ENCODE results near the gene DYSF. TPM values are rescaled to one million over a fixed set of nuclear protein-coding genes. Genes with fewer than 3 reads are reported as not detected.

Gene DYSF
- total RNA-seq, 1 donor from 2014 or later = 42.8 TPM

DNA sequence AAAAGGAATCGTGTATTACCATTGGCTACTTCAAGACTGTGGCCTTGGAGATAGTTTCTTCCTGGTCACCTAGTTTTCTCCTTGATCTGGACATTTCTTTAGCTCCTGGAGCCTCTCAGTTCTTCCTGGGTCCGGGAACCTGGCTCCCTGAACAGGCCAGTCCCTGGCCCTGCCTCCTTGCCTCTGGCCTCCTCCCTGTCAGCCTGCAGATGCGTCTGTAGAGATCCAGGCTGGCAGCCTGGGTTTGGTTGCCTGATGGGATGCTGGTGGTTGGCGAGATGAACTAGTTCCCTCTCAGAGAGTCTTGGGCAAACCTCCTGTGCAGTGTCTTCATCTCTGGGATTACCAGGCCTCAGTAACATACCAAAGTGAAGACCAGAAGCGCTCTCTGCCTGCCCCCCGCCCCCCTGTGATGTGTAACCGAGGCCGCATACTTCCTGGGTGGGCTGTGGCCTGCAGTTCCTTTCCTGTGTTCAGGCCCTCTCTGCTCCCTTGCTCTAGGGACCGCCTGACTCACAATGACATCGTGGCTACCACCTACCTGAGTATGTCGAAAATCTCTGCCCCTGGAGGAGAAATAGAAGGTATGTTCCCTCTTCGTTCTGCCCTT lies 85.4 kb downstream of the DYSF start:
- no peak for DNase-seq (ENCODE audit: low read depth)
- Histone ChIP-seq H3K36me3 (ENCODE audit: control insufficient read depth, insufficient read depth, low read length) (no peaks in the 10 kb centered on the region), H3K27me3 (ENCODE audit: control insufficient read depth, insufficient read depth, low read length) (no peaks in the 10 kb centered on the region), H3K4me3 (ENCODE audit: low read depth, low read length) (no peak overlapping the region)
- TF ChIP-seq CTCF (IDR thresholded peaks at IDR 0.05; ENCODE audit: insufficient read depth, low read length, poor library complexity, severe bottlenecking) = no peak

DNA sequence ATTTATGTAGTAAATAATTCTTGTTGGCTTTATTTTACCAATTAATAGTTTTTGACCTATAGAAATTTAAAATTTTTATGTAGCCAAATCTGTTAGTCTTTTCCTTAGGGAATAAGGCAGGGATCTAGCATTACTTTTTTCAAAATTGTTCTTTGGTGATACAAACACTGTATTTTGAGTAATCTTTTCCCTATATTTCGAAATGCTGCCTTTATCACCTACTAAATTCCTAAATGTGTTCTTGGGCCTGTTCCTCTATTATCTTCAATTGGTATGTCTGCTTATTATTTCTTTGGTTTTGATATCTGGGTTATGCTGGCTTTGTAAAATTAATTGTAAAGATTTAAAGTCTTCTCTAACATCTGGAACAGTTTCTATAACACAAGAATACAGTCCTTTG lies 87.5 kb downstream of the DYSF start:
- no peaks in the 10 kb centered on the region for H3K36me3 ChIP-seq (ENCODE audit: control insufficient read depth, insufficient read depth, low read length)
- H3K4me3 ChIP-seq (ENCODE audit: low read depth, low read length) = no peak overlapping the region
- TF ChIP-seq CTCF (IDR thresholded peaks at IDR 0.05; ENCODE audit: insufficient read depth, low read length, poor library complexity, severe bottlenecking) = no peak
- peaks cover 1% of the 10 kb centered on the region for H3K27me3 ChIP-seq (ENCODE audit: control insufficient read depth, insufficient read depth, low read length)
- no peak for DNase-seq (ENCODE audit: low read depth)

DNA sequence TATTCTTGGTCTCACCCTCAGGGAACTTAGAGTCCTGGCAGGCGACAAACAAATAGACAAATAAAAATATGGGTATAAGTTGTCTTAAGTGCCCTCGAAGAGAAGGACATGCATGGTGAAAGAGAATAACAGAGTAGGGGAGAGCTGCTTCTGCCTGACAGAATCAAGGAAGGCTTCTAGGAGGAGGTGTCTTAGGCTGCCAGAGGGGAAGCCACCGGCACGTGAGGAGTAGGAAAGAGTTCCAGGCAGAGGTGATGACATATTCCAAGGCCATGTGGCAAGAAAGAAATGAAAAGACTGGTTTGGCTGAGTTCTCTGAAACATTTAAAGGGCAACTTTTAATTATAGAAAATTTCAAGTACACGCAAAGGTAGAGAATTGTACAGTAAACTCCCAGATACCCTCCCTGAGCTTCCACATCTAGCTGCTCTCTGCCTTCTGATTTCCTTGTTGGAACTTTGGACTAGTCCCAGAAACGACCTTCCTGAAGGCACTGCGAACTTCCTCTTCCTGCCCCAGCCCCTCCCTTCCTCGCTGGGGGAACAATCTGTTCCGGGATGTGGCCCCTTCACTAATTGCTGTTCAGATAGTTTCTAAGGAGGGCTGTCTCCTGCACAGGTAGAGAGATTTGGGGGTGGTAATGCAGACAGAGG lies 91.7 kb downstream of the DYSF start:
- no peak for DNase-seq (ENCODE audit: low read depth)
- no peak for TF ChIP-seq CTCF (IDR thresholded peaks at IDR 0.05; ENCODE audit: insufficient read depth, low read length, poor library complexity, severe bottlenecking)
- Histone ChIP-seq H3K27me3 (ENCODE audit: control insufficient read depth, insufficient read depth, low read length) (peaks cover 10% of the 10 kb centered on the region), H3K36me3 (ENCODE audit: control insufficient read depth, insufficient read depth, low read length) (no peaks in the 10 kb centered on the region), H3K4me3 (ENCODE audit: low read depth, low read length) (no peak overlapping the region)

DNA sequence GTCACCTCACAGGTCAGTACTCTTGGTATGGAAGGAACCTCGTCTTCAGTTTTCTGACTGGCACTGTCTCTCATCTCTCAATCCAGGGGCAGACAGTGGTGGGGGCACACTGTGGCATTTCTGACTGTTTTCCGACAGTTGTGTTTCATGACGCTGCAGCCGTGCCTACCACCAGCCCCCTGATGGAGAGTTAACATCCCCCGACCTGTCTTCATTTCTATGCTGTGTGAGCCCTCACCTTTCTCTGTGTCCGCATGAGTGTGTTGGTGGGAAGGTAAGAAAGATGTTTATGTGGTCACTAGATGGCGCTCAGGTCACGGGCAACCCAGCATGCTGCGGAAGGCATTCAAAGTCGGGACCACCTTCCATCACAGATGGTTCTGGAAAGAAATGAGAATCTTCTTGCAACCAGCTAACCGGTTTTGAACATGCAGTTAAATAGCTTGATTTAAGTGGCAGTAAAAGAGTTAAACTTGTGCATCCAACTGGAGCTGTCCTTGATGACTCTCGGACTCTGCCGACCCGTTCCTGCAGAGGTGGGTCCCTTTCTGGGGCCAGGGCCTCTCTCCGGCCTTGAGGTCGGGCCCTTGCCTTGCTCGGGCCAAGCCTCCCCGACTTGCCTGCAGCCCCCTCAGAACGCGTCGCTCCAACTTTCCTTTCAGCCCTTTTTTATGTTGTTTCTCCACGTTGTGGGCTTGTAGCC lies 92.4 kb downstream of the DYSF start:
- Histone ChIP-seq H3K27me3 (ENCODE audit: control insufficient read depth, insufficient read depth, low read length) (peaks cover 10% of the 10 kb centered on the region), H3K4me3 (ENCODE audit: low read depth, low read length) (no peak overlapping the region), H3K36me3 (ENCODE audit: control insufficient read depth, insufficient read depth, low read length) (no peaks in the 10 kb centered on the region)
- peak; percentile 83 for TF ChIP-seq CTCF (IDR thresholded peaks at IDR 0.05; ENCODE audit: insufficient read depth, low read length, poor library complexity, severe bottlenecking)
- no peak for DNase-seq (ENCODE audit: low read depth)

DNA sequence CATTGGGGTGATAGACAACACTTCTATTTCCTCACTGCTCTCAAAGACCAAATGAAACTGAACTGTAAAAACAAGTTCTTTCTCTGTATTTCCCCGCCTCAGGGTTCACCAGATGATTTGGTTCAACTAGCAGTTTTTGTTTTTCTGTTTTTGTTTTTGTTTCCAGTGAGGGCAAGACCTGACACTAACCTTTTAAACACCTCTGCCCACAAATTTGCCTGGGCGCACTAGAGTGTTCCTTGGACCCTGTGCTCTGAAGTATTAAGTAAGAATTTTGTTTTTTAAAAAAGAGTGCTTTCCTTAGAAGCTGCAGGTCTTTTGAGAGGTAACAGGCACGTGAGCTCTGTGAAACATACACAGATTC lies 92.9 kb downstream of the DYSF start:
- H3K36me3 ChIP-seq (ENCODE audit: control insufficient read depth, insufficient read depth, low read length) = no peaks in the 10 kb centered on the region

More for the DNA sequence above, 92.9 kb downstream of the DYSF start:
- no peak for TF ChIP-seq CTCF (IDR thresholded peaks at IDR 0.05; ENCODE audit: insufficient read depth, low read length, poor library complexity, severe bottlenecking)
- H3K4me3 ChIP-seq (ENCODE audit: low read depth, low read length) = no peak overlapping the region
- no peak for DNase-seq (ENCODE audit: low read depth)
- peaks cover 10% of the 10 kb centered on the region for H3K27me3 ChIP-seq (ENCODE audit: control insufficient read depth, insufficient read depth, low read length)
